Suppressor macrophage treated with lipopolysaccharide for 4 hours (primary cell): ENCODE measurements around the gene LRRN3.

Source experiments
- DNase-seq: peaks from one replicate; pipeline ENCODE4 v3.0.0-alpha.2; 2020

Gene LRRN3

GRCh38 chr7:111108000-111108399, 17.1 kb downstream of the LRRN3 start:
- no peak for DNase-seq

- DNase-seq = no peak
These were observed 17.6 kb downstream of the LRRN3 start for GRCh38 chr7:111108496-111108895.

DNA sequence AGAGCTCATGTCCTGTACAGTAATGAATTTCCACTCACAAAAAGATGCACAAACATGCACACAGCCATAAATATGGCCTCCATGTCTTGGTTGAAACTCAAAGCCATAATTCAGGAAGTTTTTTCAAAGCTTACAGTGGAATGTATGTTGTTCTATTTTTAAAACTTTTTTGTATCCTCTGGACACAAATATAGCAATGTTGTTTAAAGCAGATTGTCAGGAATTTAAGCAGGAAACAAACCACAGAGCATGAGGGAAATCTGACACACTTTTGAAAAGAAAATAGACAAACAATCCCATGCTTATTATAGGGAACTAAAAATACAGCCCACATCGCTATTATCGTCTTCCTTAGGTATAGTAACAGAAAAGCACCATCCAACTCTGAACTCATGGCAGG, 21.5 kb downstream of the LRRN3 start:
- DNase-seq = no peak

- peak; percentile 77 for DNase-seq
These were observed 22.5 kb downstream of the LRRN3 start for GRCh38 chr7:111113263-111114017.

GRCh38 chr7:111115966-111116365, 25.0 kb downstream of the LRRN3 start:
- DNase-seq = no peak

DNA sequence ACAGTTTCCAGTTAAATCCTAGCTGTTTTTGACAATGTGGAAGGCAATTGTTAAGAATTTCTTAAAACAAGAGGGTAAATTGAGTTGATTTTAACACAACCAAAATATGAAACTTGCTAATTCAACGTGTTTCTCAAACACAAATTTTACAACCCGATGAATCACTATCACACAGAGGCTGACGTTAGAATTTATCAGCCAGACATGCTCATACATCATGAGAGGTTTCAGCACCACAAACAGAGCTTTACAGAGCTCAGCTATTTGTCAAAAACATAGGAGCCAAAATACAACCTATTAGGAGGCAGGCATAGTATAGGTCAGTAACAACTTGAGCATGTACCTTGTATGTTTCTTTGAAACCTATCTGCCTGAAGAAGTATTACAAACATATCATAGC, 36.1 kb downstream of the LRRN3 start:
- no peak for DNase-seq

DNA sequence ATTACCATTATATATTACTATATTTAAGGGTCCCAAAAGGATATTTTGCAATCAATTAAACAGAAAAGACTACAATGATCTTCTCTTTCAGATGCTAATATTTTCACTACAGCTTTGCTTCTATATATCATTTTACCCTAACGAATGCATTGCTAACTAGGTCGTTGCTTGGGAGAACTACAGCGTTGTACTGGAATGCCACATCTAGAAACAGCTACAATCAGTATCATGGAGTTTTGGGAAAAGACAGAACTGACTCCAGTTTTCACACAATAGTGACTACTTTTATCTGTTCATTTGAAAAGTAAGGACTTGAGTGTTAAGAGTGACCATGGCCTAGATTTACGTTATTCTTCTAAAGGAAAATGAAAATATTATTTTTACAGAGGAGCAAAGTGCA, 38.5 kb downstream of the LRRN3 start:
- DNase-seq = no peak

DNA sequence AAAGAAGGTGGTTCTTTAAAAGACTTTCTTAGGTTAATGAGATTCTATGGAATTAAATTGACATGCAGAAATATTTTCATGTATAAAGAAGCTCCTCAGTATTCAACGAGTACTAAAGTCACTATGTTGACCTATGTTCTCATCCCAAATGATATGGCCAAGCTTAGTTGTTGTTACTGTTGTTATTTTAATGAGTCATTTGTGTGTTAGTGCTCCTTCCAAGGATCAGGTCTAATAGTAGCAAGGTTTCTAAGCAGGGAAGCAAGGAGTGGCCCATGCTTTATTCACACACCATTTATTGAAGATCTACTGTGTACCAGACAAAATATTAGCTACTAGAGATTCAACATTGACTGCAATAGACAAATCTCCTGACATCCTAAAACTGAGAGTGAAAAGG, 41.9 kb downstream of the LRRN3 start:
- no peak for DNase-seq

DNA sequence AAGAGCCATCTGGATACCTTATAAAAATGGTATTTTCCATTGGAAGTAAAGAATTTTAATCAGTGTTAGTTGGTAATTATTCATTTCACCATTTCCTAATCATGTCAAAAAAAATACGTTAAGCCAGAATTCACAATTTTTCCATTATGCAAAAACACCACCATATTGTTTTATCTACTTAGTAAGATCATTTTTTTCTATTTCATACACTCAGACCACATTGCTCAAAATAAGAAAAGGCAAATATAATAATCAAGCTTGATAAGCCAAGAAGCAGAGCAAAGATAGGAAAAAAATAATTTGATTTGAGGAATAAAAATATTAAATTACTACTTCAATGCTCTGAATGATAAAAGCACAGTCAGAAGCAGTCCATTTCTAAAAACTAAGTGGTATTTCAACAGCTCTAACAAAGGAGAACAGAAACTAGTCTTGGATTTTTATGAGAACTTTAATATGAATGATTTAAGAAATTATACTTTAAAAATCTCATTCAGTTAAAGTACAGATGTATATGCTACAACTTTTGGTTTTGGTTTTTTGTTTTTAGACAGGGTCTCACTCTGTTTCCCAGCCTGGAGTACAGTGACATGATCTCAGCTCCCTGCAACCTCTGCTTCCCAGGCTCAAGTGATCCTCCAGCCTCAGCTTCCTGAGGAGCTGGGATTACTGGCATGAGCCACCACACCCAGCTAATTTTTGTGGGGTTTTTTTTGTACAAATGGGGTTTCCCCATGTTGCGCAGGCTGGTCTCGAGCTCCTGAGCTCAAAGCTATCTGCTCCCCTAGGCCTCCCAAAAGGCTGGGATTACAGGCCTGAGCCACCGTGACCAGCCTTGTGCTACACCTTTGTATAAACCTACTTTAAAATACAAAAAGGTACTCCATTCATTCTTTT, 46.6 kb downstream of the LRRN3 start:
- peak; percentile 90 for DNase-seq

DNA sequence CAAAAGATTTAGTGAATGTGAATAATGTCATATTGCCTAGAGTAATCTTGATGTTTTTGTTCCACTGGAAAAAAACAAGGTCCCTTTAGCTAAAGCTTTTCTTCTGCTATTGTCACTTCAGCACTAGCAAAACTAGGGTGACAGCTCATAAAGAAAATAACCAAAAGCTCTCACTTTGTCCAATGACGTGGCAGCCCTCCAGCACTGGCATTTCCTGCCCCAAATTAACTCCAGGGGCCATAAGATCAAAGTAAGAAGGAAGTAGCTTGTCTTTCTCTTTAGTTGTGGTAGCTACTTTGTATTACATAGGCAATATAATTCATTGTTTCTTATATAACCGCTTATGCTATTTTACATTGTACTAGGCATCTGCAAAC, 47.3 kb downstream of the LRRN3 start:
- peak; percentile 88 for DNase-seq

- no peak for DNase-seq
These were observed 47.7 kb downstream of the LRRN3 start for GRCh38 chr7:111138586-111138985.

- DNase-seq = peak; percentile 23
These were observed 49.4 kb downstream of the LRRN3 start for GRCh38 chr7:111140091-111140865.

- no peak for DNase-seq
These were observed 54.5 kb downstream of the LRRN3 start for GRCh38 chr7:111145472-111145871.

DNA sequence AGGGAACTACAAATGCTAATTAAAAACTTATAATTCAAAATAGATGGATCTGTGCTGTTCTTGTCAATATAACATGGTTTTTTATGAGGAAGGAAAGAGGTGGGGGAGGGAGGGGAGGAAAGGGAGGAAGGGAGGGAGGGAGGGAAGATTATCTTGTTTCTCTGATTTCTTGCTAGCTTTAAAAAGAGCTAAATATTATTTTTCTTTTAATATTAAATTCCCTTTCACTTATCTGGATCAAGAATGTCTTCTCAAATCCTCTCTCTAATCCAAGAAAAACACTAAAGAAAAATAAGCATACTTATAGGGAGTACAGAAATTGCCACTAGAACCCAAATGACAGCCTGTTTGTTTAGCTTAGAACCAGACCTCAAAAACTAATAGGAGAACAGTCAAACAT, 55.2 kb downstream of the LRRN3 start:
- DNase-seq = no peak

DNA sequence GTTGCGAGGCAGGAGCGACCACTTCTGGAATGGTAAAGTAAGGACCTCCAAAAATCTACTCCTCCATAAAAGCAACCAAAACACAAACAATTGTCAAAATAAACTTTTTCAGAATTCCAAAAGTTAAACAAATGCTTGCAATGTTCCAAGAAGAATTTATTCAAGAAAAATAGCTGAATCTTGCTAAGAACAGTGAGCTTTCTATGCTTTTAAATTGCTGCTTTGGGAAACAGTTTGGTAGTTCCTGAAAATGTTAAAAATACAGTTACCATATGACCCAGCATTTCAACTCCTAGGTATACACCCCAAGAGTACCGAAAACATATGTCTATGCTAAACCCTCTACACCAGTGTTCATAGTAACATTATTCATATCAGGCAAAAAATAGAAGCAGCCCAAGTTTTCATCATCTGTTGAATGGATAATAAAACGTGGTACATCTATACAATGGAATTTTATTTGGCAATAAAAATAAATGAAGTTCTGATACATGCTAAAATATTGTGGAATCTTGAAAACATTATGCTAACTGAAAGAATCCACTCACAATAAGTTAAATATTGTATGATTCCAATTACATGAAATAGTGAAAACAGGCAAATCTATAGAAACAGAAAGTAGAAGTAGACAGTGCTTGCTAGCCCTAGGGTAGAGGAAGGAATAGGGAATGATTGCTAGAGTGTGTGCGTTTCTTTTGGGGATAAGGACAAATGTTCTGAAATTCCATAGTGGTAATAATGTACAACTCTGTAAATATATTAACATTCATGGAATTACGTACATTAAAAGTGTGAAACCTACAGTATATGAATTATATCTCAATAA, 57.0 kb downstream of the LRRN3 start:
- no peak for DNase-seq

DNA sequence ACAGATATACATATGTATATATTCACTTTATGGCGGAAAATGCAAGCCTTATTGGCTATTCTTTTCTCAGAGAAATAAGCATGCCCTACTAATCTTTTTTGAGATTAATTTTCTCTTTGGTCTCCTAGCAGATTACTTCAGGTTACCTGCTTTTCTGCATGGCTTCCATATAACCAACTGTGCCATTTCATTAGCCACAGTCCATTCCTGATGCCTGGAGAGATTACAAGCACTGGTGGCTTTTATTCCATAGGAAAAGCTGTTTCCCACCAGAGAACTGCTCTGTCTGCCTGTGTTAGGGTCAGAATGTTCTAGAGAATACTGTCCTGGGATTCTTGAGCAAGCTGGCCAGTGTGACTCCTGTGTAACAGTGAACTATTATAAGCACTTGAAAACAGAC, 59.8 kb downstream of the LRRN3 start:
- no peak for DNase-seq

- no peak for DNase-seq
These were observed 68.5 kb downstream of the LRRN3 start for GRCh38 chr7:111159426-111159825.

DNA sequence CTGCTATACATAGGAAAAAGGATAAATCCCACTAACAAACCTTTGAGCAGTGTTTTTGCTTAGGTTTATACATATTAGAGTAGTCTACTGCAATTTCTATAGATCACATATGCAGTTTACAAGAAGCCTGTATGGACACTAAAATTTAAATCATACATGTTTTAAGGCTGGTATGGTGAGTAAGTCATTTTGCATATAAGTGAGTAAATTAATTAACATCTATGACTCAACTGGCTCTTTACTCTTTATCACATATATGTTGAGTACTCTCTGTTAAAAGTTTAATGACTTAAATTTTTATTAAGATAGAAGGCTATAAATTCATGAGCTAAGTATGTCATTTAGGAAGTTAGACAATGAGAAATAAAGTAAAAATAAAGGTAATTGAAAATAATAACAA, 69.4 kb downstream of the LRRN3 start:
- DNase-seq = no peak

GRCh38 chr7:111162692-111163091, 71.8 kb downstream of the LRRN3 start:
- no peak for DNase-seq

- DNase-seq = no peak
These were observed 73.5 kb downstream of the LRRN3 start for GRCh38 chr7:111164442-111164841.

DNA sequence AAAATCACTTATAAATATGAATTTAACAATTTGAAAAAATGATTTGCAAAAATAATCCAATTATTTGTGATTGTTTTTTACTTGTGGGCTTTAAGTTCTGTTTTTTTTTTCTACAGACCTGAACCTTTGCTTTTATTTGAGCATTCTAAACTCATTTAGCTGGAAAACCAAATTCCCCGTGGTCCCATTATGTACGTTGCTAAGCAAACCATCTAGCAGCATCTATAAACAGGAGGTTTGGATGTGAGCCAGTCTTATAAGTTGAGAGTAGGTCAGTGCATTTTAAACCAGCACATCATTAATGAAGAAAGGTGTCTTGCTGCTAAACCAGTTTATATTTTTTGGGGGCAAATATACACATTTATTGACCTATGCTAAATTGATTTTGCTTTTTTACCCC, 77.3 kb downstream of the LRRN3 start:
- DNase-seq = no peak

DNA sequence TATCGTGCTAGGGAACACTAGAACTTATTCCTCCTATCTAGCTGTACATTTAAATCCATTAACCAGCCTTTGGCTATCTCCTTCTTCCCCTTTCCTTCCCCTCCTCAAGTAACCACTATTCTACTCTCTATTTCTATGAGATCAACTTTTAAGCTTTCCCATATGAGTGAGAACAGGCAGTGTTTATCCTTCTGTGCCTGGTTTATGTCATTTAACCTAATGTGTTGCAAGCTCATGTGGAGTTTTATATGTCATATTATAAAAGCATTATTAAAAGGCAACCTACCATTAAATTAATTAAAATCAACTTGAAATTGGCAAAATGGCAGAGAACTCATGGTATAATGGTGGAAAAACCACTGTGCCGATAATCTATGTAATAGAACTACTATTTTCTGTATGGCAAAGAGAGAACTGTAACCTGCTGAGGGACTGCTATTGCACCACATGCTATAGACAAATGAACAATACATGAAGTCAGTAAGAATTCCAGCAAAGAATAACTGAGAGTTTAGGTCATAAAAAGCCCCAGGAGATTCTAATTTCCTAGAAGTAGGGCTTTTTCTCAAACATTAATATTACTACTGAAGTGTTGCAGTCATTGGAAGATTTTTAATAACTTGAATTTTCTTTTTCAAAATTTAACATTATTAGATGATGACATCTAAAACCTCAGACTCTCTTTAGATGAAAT, 81.8 kb downstream of the LRRN3 start:
- no peak for DNase-seq
